HEK293 (cell line): Measurements from ENCODE around the gene IL1A.

Experiments used
- CTCF ChIA-PET: fragments of 350-600 bp; formaldehyde crosslinking; extraction: SDS; loops from one replicate; lab custom pipeline; 2021; ENCODE audit warnings: antibody characterized with exemption; lab: Yijun Ruan, JAX
- POLR2A ChIA-PET: fragments of 300-600 bp; formaldehyde crosslinking; extraction: SDS; loops from one replicate; lab custom pipeline; 2020; ENCODE audit warnings: antibody characterized with exemption, inconsistent platforms; lab: Yijun Ruan, JAX
- H3K27ac ChIP-seq: fragments of 200-500 bp; sonication (Bioruptor generic); 2 replicates; pipeline ENCODE4 v1.5.1; 2014; ENCODE audit warnings: low read depth, low read length, control low read depth, inconsistent platforms; ENCODE audit errors: extremely low read depth
- H3K36me3 ChIP-seq, 2 experiments: fragments of 200-500 bp in 1 of 2; sonication (Bioruptor generic) in 1 of 2; 1 replicate in 1 of 2; 2 replicates in 1 of 2; pipeline ENCODE4 v1.5.1; 2014 to 2017; ENCODE audit warnings: inconsistent platforms in 2 of 2, low read length in 2 of 2; ENCODE audit not compliant: control insufficient read depth in 2 of 2, insufficient read depth in 1 of 2
- H3K4me1 ChIP-seq: fragments of 200-500 bp; sonication (Bioruptor generic); 2 replicates; pipeline ENCODE4 v1.5.1; 2014; ENCODE audit warnings: mild to moderate bottlenecking, low read length, inconsistent platforms; ENCODE audit not compliant: control insufficient read depth, insufficient read depth
- H3K4me3 ChIP-seq: 2 replicates; pipeline ENCODE4 v1.5.1; 2011; ENCODE audit warnings: low read depth, mild to moderate bottlenecking, control low read depth, low read length, moderate library complexity
- H3K9me3 ChIP-seq: fragments of 200-500 bp; sonication (Bioruptor generic); 2 replicates; pipeline ENCODE4 v1.5.1; 2014; ENCODE audit warnings: low read depth, low read length, inconsistent platforms; ENCODE audit not compliant: control insufficient read depth, insufficient read depth
- BCL11A ChIP-seq: fragments of 450-650 bp; formaldehyde crosslinking; IDR thresholded peaks from 2 replicates; pipeline ENCODE4 v1.5.1; 2016; ENCODE audit warnings: low read depth, missing biosample characterization, missing genetic modification characterization
- CTCF ChIP-seq: fragments of 450-650 bp; formaldehyde crosslinking; IDR thresholded peaks from 2 replicates; pipeline ENCODE4 v1.5.1; 2016; ENCODE audit warnings: missing biosample characterization, missing genetic modification characterization
- HOXD13 ChIP-seq: sonication (generic); formaldehyde crosslinking; IDR thresholded peaks from 2 replicates; pipeline ENCODE4 v1.8.0; 2022; ENCODE audit warnings: missing genetic modification reagents, borderline replicate concordance
- KLF17 ChIP-seq: fragments of 450-650 bp; formaldehyde crosslinking; IDR thresholded peaks from 2 replicates; pipeline ENCODE4 v1.5.1; 2016; ENCODE audit warnings: missing biosample characterization, missing genetic modification characterization
- PRDM1 ChIP-seq: fragments of 450-650 bp; formaldehyde crosslinking; IDR thresholded peaks from 2 replicates; pipeline ENCODE4; 2016; ENCODE audit warnings: missing biosample characterization, missing genetic modification characterization
- RBAK ChIP-seq: fragments of 450-650 bp; formaldehyde crosslinking; IDR thresholded peaks from 2 replicates; pipeline ENCODE4 v1.5.1; 2016; ENCODE audit warnings: missing biosample characterization, missing genetic modification characterization
- SALL2 ChIP-seq: fragments of 450-650 bp; formaldehyde crosslinking; IDR thresholded peaks from 2 replicates; pipeline ENCODE4 v1.5.0; 2017; ENCODE audit warnings: missing biosample characterization, mild to moderate bottlenecking, missing genetic modification characterization, borderline replicate concordance
- SP3 ChIP-seq: fragments of 450-650 bp; formaldehyde crosslinking; IDR thresholded peaks from 2 replicates; pipeline ENCODE4 v1.5.1; 2016; ENCODE audit warnings: missing biosample characterization, missing genetic modification characterization
- ZBTB10 ChIP-seq: fragments of 450-650 bp; formaldehyde crosslinking; IDR thresholded peaks from 2 replicates; pipeline ENCODE4 v1.5.1; 2016; ENCODE audit warnings: missing biosample characterization, missing genetic modification characterization
- ZBTB8A ChIP-seq: fragments of 450-650 bp; formaldehyde crosslinking; IDR thresholded peaks from 2 replicates; pipeline ENCODE4 v1.5.1; 2016; ENCODE audit warnings: missing biosample characterization, missing genetic modification characterization
- ZNF114 ChIP-seq: fragments of 450-650 bp; formaldehyde crosslinking; IDR thresholded peaks from 2 replicates; pipeline ENCODE4 v1.5.0; 2017; ENCODE audit warnings: missing biosample characterization, missing genetic modification characterization
- ZNF138 ChIP-seq: fragments of 450-650 bp; formaldehyde crosslinking; IDR thresholded peaks from 2 replicates; pipeline ENCODE4 v1.5.1; 2016; ENCODE audit warnings: missing biosample characterization, missing genetic modification characterization, borderline replicate concordance
- ZNF23 ChIP-seq: fragments of 450-650 bp; formaldehyde crosslinking; IDR thresholded peaks from 2 replicates; pipeline ENCODE4 v1.5.1; 2016; ENCODE audit warnings: missing biosample characterization, missing genetic modification characterization, borderline replicate concordance
- ZNF324 ChIP-seq: fragments of 450-650 bp; formaldehyde crosslinking; IDR thresholded peaks from 2 replicates; pipeline ENCODE4 v1.5.1; 2016; ENCODE audit warnings: missing biosample characterization, missing genetic modification characterization
- ZNF404 ChIP-seq: fragments of 450-650 bp; formaldehyde crosslinking; IDR thresholded peaks from 2 replicates; pipeline ENCODE4 v1.5.1; 2017; ENCODE audit warnings: missing biosample characterization, missing genetic modification characterization
- ZNF426 ChIP-seq: fragments of 450-650 bp; formaldehyde crosslinking; IDR thresholded peaks from 2 replicates; pipeline ENCODE4 v1.5.1; 2017; ENCODE audit warnings: missing biosample characterization, missing genetic modification characterization, mild to moderate bottlenecking, inconsistent platforms, moderate library complexity
- ZNF510 ChIP-seq: fragments of 450-650 bp; formaldehyde crosslinking; IDR thresholded peaks from 2 replicates; pipeline ENCODE4 v1.5.1; 2018; ENCODE audit warnings: mild to moderate bottlenecking, missing genetic modification characterization, missing biosample characterization; ENCODE audit not compliant: insufficient replicate concordance
- ZNF610 ChIP-seq: fragments of 450-650 bp; formaldehyde crosslinking; IDR thresholded peaks from 2 replicates; pipeline ENCODE4 v1.5.1; 2016; ENCODE audit warnings: missing biosample characterization, missing genetic modification characterization, borderline replicate concordance
- ZNF692 ChIP-seq: fragments of 450-650 bp; formaldehyde crosslinking; IDR thresholded peaks from 2 replicates; pipeline ENCODE4 v1.5.1; 2016; ENCODE audit warnings: missing biosample characterization, missing genetic modification characterization
- ZNF707 ChIP-seq: fragments of 450-650 bp; formaldehyde crosslinking; IDR thresholded peaks from 2 replicates; pipeline ENCODE4 v1.5.1; 2016; ENCODE audit warnings: missing biosample characterization, missing genetic modification characterization
- ZNF747 ChIP-seq: fragments of 450-650 bp; formaldehyde crosslinking; IDR thresholded peaks from 2 replicates; pipeline ENCODE4 v1.5.1; 2016; ENCODE audit warnings: missing biosample characterization, missing genetic modification characterization
- ZNF785 ChIP-seq: fragments of 450-650 bp; formaldehyde crosslinking; IDR thresholded peaks from 2 replicates; pipeline ENCODE4 v1.5.1; 2016; ENCODE audit warnings: missing biosample characterization, missing genetic modification characterization
- TF ChIP-seq, protein P1 (sequence below): fragments of 450-650 bp; formaldehyde crosslinking; IDR thresholded peaks from 2 replicates; pipeline ENCODE4 v1.5.1; 2016; ENCODE audit warnings: missing biosample characterization, missing genetic modification characterization
- TF ChIP-seq, protein P2 (sequence below): sonication (generic); formaldehyde crosslinking; IDR thresholded peaks from 2 replicates; pipeline ENCODE4 v1.8.1; 2022; ENCODE audit warnings: mild to moderate bottlenecking, moderate library complexity, missing genetic modification reagents

IL1A gene

DNA sequence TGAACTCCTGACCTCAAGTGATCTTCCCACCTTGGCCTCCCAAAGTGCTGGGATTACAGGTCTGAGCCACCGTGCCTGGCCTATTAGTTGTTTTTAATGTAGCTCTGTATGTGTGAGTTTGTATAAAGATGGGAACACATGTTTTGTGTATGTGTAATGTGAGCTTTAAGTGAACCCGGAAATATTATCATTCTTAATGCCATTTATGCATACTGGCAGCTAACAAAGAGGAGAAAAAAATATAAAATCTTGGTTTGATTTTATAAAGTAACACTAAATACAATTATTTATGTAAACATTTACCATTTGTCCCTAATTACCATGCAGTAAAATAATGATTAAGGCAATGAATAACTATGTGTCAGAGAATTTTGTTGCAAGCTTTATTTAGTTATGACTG is 10.7 kb downstream of the IL1A start:
- ChIA-PET POLR2A (no interaction called here), CTCF (interaction anchor here (0.5 to 0.9 kb wide), 2 partner anchors 24 to 185 kb away, joined by 3 to 4 read pairs; no protein-coding TSS in a partner anchor)
- no peaks in the 10 kb centered on the region for H3K36me3 ChIP-seq

DNA sequence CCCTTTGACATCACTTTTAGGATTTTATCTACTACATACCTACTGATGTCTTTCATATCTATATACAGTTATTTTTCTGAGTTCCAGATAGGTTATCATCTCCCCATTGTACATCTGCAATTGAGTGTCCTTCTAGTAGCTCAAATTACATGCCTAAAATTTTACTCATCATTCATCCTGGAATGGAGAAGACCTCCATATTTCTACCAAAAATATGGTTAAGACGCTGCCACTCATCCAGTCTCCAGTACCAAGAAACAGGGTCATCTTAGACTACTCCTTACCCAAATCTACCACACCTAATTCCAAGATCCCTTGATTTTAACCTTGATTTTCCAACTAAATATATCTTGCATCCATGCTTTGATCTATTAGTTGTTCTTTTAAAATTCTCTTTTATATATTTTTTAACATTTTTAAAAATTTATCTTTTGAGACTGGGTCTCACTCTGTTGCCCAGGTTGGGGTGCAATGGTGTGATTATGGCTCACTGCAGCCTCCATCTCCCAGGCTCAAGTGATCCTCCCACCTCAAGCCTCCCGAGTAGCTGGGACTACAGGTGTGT is 11.3 kb downstream of the IL1A start:
- H3K36me3 ChIP-seq, result no peaks in the 10 kb centered on the region
- TF ChIP-seq SALL2 (tag by site-specific recombination) (no peak), ZNF426 (tag by site-specific recombination) (no peak), PRDM1 (no peak), HOXD13 (no peak), ZNF324 (no peak), ZBTB10 (tag by site-specific recombination) (no peak)
- TF ChIP-seq, protein P1, sequence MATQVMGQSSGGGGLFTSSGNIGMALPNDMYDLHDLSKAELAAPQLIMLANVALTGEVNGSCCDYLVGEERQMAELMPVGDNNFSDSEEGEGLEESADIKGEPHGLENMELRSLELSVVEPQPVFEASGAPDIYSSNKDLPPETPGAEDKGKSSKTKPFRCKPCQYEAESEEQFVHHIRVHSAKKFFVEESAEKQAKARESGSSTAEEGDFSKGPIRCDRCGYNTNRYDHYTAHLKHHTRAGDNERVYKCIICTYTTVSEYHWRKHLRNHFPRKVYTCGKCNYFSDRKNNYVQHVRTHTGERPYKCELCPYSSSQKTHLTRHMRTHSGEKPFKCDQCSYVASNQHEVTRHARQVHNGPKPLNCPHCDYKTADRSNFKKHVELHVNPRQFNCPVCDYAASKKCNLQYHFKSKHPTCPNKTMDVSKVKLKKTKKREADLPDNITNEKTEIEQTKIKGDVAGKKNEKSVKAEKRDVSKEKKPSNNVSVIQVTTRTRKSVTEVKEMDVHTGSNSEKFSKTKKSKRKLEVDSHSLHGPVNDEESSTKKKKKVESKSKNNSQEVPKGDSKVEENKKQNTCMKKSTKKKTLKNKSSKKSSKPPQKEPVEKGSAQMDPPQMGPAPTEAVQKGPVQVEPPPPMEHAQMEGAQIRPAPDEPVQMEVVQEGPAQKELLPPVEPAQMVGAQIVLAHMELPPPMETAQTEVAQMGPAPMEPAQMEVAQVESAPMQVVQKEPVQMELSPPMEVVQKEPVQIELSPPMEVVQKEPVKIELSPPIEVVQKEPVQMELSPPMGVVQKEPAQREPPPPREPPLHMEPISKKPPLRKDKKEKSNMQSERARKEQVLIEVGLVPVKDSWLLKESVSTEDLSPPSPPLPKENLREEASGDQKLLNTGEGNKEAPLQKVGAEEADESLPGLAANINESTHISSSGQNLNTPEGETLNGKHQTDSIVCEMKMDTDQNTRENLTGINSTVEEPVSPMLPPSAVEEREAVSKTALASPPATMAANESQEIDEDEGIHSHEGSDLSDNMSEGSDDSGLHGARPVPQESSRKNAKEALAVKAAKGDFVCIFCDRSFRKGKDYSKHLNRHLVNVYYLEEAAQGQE, result no peak
- CTCF ChIA-PET, result interaction anchor here (0.9 kb wide), 1 partner anchor 23 kb away, joined by 4 read pairs; no protein-coding TSS in a partner anchor
- H3K4me1 ChIP-seq, result no peaks in the 10 kb centered on the region
- POLR2A ChIA-PET, result no interaction called here
- no peak overlapping the region for H3K27ac ChIP-seq
- H3K4me3 ChIP-seq, result no peak overlapping the region
- no peaks in the 10 kb centered on the region for H3K9me3 ChIP-seq

More for the DNA sequence above, 10.7 kb downstream of the IL1A start:
- no peak overlapping the region for H3K27ac ChIP-seq
- TF ChIP-seq ZBTB8A (tag by site-specific recombination), result no peak
- no peak for TF ChIP-seq ZNF692 (tag by site-specific recombination)
- no peak for TF ChIP-seq ZNF510 (tag by site-specific recombination)
- TF ChIP-seq, protein P2, sequence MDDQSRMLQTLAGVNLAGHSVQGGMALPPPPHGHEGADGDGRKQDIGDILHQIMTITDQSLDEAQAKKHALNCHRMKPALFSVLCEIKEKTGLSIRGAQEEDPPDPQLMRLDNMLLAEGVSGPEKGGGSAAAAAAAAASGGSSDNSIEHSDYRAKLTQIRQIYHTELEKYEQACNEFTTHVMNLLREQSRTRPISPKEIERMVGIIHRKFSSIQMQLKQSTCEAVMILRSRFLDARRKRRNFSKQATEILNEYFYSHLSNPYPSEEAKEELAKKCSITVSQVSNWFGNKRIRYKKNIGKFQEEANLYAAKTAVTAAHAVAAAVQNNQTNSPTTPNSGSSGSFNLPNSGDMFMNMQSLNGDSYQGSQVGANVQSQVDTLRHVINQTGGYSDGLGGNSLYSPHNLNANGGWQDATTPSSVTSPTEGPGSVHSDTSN (CRISPR knock-in tag), result no peak
- TF ChIP-seq ZNF114 (tag by site-specific recombination), result no peak
- TF ChIP-seq ZNF404 (tag by site-specific recombination), result no peak
- TF ChIP-seq ZNF23 (tag by site-specific recombination), result no peak
- TF ChIP-seq ZNF426 (tag by site-specific recombination), result no peak
- TF ChIP-seq ZNF610 (tag by site-specific recombination), result no peak
- TF ChIP-seq RBAK, result no peak
- TF ChIP-seq ZNF785 (tag by site-specific recombination), result no peak
- TF ChIP-seq ZNF747 (tag by site-specific recombination), result no peak
- TF ChIP-seq BCL11A, result no peak
- no peak for TF ChIP-seq ZNF138 (tag by site-specific recombination)
- no peak for TF ChIP-seq SP3
- TF ChIP-seq ZNF707, result no peak
- TF ChIP-seq KLF17, result no peak
- no peak for TF ChIP-seq CTCF (tag by site-specific recombination)
- TF ChIP-seq, all 188 proteins: peak for 0
- Histone ChIP-seq H3K4me3 (no peak overlapping the region), H3K9me3 (no peaks in the 10 kb centered on the region), H3K4me1 (no peaks in the 10 kb centered on the region)
